ENCODE results near the gene KDM2A.

The KDM2A gene

DNA sequence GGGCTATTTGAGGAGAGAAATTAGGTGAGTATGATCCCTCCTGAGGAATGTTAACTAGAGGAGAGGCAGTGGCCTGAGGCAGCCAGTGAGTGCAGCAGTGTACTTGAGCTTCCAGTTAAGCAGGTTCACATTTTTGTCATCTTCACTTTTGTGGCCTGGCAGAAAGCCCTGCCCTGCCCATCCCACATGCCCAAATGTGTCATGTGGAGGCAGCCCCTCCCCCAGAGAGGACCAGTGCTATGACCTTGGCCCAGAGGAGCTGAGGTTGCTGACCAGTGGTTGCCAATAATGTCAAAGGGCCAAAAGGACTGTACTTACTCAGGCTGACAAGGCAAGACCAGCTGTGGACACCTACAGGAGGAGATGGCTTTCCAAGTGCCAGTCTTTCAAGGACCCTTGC, 129.6 kb downstream of the KDM2A start:
- H3K27ac ChIP-seq = no peak overlapping the region
- H3K9me3 ChIP-seq (ENCODE audit: severe bottlenecking) = no peaks in the 10 kb centered on the region
- no peak overlapping the region for H3K4me3 ChIP-seq (ENCODE audit: low read depth, low read length)
- H3K36me3 ChIP-seq = peaks cover 96% of the 10 kb centered on the region
- TF ChIP-seq, protein P1, sequence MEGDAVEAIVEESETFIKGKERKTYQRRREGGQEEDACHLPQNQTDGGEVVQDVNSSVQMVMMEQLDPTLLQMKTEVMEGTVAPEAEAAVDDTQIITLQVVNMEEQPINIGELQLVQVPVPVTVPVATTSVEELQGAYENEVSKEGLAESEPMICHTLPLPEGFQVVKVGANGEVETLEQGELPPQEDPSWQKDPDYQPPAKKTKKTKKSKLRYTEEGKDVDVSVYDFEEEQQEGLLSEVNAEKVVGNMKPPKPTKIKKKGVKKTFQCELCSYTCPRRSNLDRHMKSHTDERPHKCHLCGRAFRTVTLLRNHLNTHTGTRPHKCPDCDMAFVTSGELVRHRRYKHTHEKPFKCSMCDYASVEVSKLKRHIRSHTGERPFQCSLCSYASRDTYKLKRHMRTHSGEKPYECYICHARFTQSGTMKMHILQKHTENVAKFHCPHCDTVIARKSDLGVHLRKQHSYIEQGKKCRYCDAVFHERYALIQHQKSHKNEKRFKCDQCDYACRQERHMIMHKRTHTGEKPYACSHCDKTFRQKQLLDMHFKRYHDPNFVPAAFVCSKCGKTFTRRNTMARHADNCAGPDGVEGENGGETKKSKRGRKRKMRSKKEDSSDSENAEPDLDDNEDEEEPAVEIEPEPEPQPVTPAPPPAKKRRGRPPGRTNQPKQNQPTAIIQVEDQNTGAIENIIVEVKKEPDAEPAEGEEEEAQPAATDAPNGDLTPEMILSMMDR (IDR thresholded peaks at IDR 0.05; ENCODE audit: low read depth, low read length) = no peak
- no peak for DNase-seq
- no peaks in the 10 kb centered on the region for H3K27me3 ChIP-seq (ENCODE audit: insufficient read depth, low read depth, severe bottlenecking)

GRCh38 chr11:67250059-67251043, 131.3 kb downstream of the KDM2A start:
- no peak for DNase-seq
- Histone ChIP-seq H3K36me3 (peaks cover 96% of the 10 kb centered on the region), H3K4me3 (ENCODE audit: low read depth, low read length) (no peak overlapping the region), H3K9me3 (ENCODE audit: severe bottlenecking) (no peaks in the 10 kb centered on the region), H3K27me3 (ENCODE audit: insufficient read depth, low read depth, severe bottlenecking) (no peaks in the 10 kb centered on the region), H3K27ac (no peak overlapping the region)
- TF ChIP-seq, protein P1 (IDR thresholded peaks at IDR 0.05; ENCODE audit: low read depth, low read length) = no peak

DNA sequence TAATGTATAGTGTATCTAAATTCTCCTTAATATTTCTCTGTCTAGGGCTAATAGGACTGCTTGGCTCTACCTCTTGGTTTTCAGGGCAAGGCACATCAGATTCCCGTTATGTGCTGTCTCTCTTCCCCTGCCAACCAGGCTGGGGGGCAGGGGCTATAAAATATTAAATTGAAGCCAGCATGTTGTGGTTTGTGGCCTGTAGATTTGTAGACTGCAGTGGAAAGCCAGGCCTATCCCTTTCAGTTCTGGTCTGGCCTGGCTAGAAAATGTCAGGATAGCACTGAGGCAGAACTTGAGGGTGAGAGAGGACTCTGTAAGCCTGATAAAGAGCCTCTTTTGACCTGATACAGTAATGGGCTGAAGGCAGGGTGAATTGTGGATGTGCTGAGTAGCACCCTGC, 132.8 kb downstream of the KDM2A start:
- no peak for DNase-seq
- TF ChIP-seq, protein P1 (IDR thresholded peaks at IDR 0.05; ENCODE audit: low read depth, low read length) = no peak
- H3K9me3 ChIP-seq (ENCODE audit: severe bottlenecking) = no peaks in the 10 kb centered on the region

GRCh38 chr11:67252831-67253239, 133.8 kb downstream of the KDM2A start:
- peaks cover 92% of the 10 kb centered on the region for H3K36me3 ChIP-seq
- H3K9me3 ChIP-seq (ENCODE audit: severe bottlenecking) = no peaks in the 10 kb centered on the region
- no peaks in the 10 kb centered on the region for H3K27me3 ChIP-seq (ENCODE audit: insufficient read depth, low read depth, severe bottlenecking)
- peak; percentile 34 for DNase-seq
- TF ChIP-seq, protein P1 (IDR thresholded peaks at IDR 0.05; ENCODE audit: low read depth, low read length) = peak; percentile 54
- no peak overlapping the region for H3K4me3 ChIP-seq (ENCODE audit: low read depth, low read length)
- no peak overlapping the region for H3K27ac ChIP-seq

More for the DNA sequence above, 132.8 kb downstream of the KDM2A start:
- no peak overlapping the region for H3K27ac ChIP-seq
- H3K27me3 ChIP-seq (ENCODE audit: insufficient read depth, low read depth, severe bottlenecking) = no peaks in the 10 kb centered on the region
- no peak overlapping the region for H3K4me3 ChIP-seq (ENCODE audit: low read depth, low read length)
- peaks cover 94% of the 10 kb centered on the region for H3K36me3 ChIP-seq

GRCh38 chr11:67253872-67254624, 135.0 kb downstream of the KDM2A start:
- Histone ChIP-seq H3K27ac (no peak overlapping the region), H3K27me3 (ENCODE audit: insufficient read depth, low read depth, severe bottlenecking) (no peaks in the 10 kb centered on the region), H3K9me3 (ENCODE audit: severe bottlenecking) (no peaks in the 10 kb centered on the region), H3K36me3 (peaks cover 80% of the 10 kb centered on the region), H3K4me3 (ENCODE audit: low read depth, low read length) (no peak overlapping the region)
- TF ChIP-seq, protein P1 (IDR thresholded peaks at IDR 0.05; ENCODE audit: low read depth, low read length) = no peak
- no peak for DNase-seq

Measured in WERI-Rb-1 (cell line).